HepG2 (cell line): ENCODE measurements around the gene TARDBP. TPM values are rescaled to one million over a fixed set of nuclear protein-coding genes. Genes with fewer than 3 reads are reported as not detected.

ENCODE experiments used
- ATF7 ChIP-seq, 2 experiments: fragments of 450-650 bp in 1 of 2; sonication (generic) in 1 of 2; formaldehyde crosslinking in 1 of 2; IDR thresholded peaks; 2 replicates each; pipeline versions ENCODE4 v1.4.0 to v1.6.1; 2016 to 2020; ENCODE audit warnings: antibody characterized with exemption in 1 of 2, mild to moderate bottlenecking in 1 of 2, missing genetic modification reagents in 1 of 2
- CENPBD1 ChIP-seq: sonication (generic); formaldehyde crosslinking; IDR thresholded peaks from 2 replicates; pipeline ENCODE4 v1.8.0; 2022; ENCODE audit warnings: missing genetic modification reagents, low read depth, mild to moderate bottlenecking, borderline replicate concordance
- HES4 ChIP-seq: sonication (generic); formaldehyde crosslinking; IDR thresholded peaks from 2 replicates; pipeline ENCODE4 v1.9.0; 2021; ENCODE audit warnings: mild to moderate bottlenecking, missing genetic modification reagents, borderline replicate concordance
- JARID2 ChIP-seq: sonication (generic); formaldehyde crosslinking; IDR thresholded peaks from 2 replicates; pipeline ENCODE4 v1.8.1; 2023; ENCODE audit warnings: missing genetic modification reagents, inconsistent platforms; ENCODE audit not compliant: insufficient replicate concordance
- MEF2D ChIP-seq: sonication (generic); formaldehyde crosslinking; IDR thresholded peaks from 2 replicates; pipeline ENCODE4 v1.5.1; 2020; ENCODE audit warnings: mild to moderate bottlenecking, missing genetic modification reagents
- MIER3 ChIP-seq: IDR thresholded peaks from 2 replicates; pipeline ENCODE4 v1.6.1; 2016; ENCODE audit warnings: missing compliant biosample characterization, borderline replicate concordance
- MTERF4 ChIP-seq: sonication (generic); formaldehyde crosslinking; IDR thresholded peaks from 2 replicates; pipeline ENCODE4 v1.8.0; 2023; ENCODE audit warnings: mild to moderate bottlenecking, missing genetic modification reagents
- NONO ChIP-seq, 2 experiments: fragments of 450-650 bp in 1 of 2; sonication (generic) in 1 of 2; formaldehyde crosslinking in 1 of 2; IDR thresholded peaks in 1 of 2; conservative IDR thresholded peaks in 1 of 2; 2 replicates each; pipeline versions ENCODE4 v1.6.1 to v1.8.0; 2017 to 2022; ENCODE audit warnings: mild to moderate bottlenecking in 1 of 2, missing genetic modification reagents in 1 of 2, moderate library complexity in 1 of 2
- NPAS2 ChIP-seq: sonication (generic); formaldehyde crosslinking; IDR thresholded peaks from 2 replicates; pipeline ENCODE4 v1.8.0; 2022; ENCODE audit warnings: mild to moderate bottlenecking, missing genetic modification reagents, borderline replicate concordance
- SIX4 ChIP-seq: sonication (generic); formaldehyde crosslinking; IDR thresholded peaks from 2 replicates; pipeline ENCODE4 v1.4.0; 2020; ENCODE audit warnings: missing genetic modification reagents
- TBX2 ChIP-seq: sonication (generic); formaldehyde crosslinking; IDR thresholded peaks from 2 replicates; pipeline ENCODE4 v1.5.0; 2020; ENCODE audit warnings: missing genetic modification reagents, mild to moderate bottlenecking, borderline replicate concordance
- TRIM24 ChIP-seq: sonication (generic); formaldehyde crosslinking; IDR thresholded peaks from 2 replicates; pipeline ENCODE4 v1.8.0; 2022; ENCODE audit warnings: mild to moderate bottlenecking, missing genetic modification reagents
- ZNF256 ChIP-seq: sonication (generic); formaldehyde crosslinking; conservative IDR thresholded peaks from 2 replicates; pipeline ENCODE4 v1.4.0; 2020; ENCODE audit warnings: missing genetic modification reagents
- ZNF407 ChIP-seq: sonication (generic); formaldehyde crosslinking; IDR thresholded peaks from one replicate; pipeline ENCODE4 v1.5.1; 2020; ENCODE audit warnings: mild to moderate bottlenecking, missing genetic modification reagents; ENCODE audit errors: not compliant biosample characterization
- ZNF562 ChIP-seq: sonication (generic); formaldehyde crosslinking; IDR thresholded peaks from 2 replicates; pipeline ENCODE4 v1.8.0; 2022; ENCODE audit warnings: missing genetic modification reagents, borderline replicate concordance
- ZNF614 ChIP-seq: IDR thresholded peaks from 2 replicates; pipeline ENCODE4 v1.6.1; 2018; ENCODE audit warnings: missing biosample characterization, missing genetic modification reagents, inconsistent platforms, borderline replicate concordance
- ZNF788 ChIP-seq: sonication (generic); formaldehyde crosslinking; IDR thresholded peaks from 2 replicates; pipeline ENCODE4 v1.5.0; 2020; ENCODE audit warnings: mild to moderate bottlenecking, missing genetic modification reagents, borderline replicate concordance
- ZNF883 ChIP-seq: sonication (generic); formaldehyde crosslinking; IDR thresholded peaks from 2 replicates; pipeline ENCODE4 v1.5.1; 2020; ENCODE audit warnings: mild to moderate bottlenecking, missing genetic modification reagents; ENCODE audit errors: not compliant biosample characterization
- ZZZ3 ChIP-seq: sonication (generic); formaldehyde crosslinking; IDR thresholded peaks from 2 replicates; pipeline ENCODE4 v1.4.0; 2020; ENCODE audit warnings: missing genetic modification reagents, mild to moderate bottlenecking, borderline replicate concordance
- polyA plus RNA-seq, 8 experiments: library from polyadenylated mRNA; depleted of rRNA in 3 of 8; stranded (reverse) in 7 of 8; unstranded in 1 of 8; fragments of >200 nt; fragmentation: Illumina TruSeq in 4 of 8; extraction: Trizol in 4 of 8; gene quantifications; 2 replicates each; pipeline versions ENCODE4 v1.2.1 to v1.2.3, GENCODE V29; 2011 to 2016; ENCODE audit warnings: low read depth in 4 of 8, missing spikeins in 1 of 8, mixed read lengths in 1 of 8; ENCODE audit not compliant: insufficient read depth in 1 of 8
- total RNA-seq, 5 experiments: library from RNA; depleted of rRNA; stranded (reverse); fragments of >200 nt; fragmentation: Illumina TruSeq; extraction: Trizol; gene quantifications; 2 replicates each; pipeline ENCODE4 v1.2.3, GENCODE V29; 2016; ENCODE audit warnings: low read depth in 1 of 5

TARDBP gene
- total and polyA plus RNA-seq, 2 of the 13 experiments (the other 11 are each of a cell fraction or from before 2014, with no cell fraction given), result 62.4 to 93.0 TPM

- no peak for TF ChIP-seq ZNF614
- TF ChIP-seq NONO (IDR thresholded peaks at IDR 0.05), result no peak
- no peak for TF ChIP-seq NONO (CRISPR knock-in tag; conservative IDR thresholded peaks at IDR 0.05)
- TF ChIP-seq ZNF883 (CRISPR knock-in tag), result no peak
- TF ChIP-seq MTERF4 (CRISPR knock-in tag), result no peak
- no peak for TF ChIP-seq ZNF562 (CRISPR knock-in tag)
- no peak for TF ChIP-seq HES4 (CRISPR knock-in tag)
- TF ChIP-seq MIER3 (CRISPR knock-in tag), result no peak
- TF ChIP-seq CENPBD1, result no peak
- TF ChIP-seq TRIM24 (CRISPR knock-in tag), result no peak
- TF ChIP-seq ZNF256 (CRISPR knock-in tag), result no peak
- no peak for TF ChIP-seq TBX2 (CRISPR knock-in tag)
- TF ChIP-seq ZNF788 (CRISPR knock-in tag), result no peak
- TF ChIP-seq NPAS2, result 0 out of 2 replicates have a peak, but pooled peaks have one; percentile 19
- TF ChIP-seq MEF2D, result no peak
- no peak for TF ChIP-seq JARID2 (CRISPR knock-in tag)
- no peak for TF ChIP-seq ZZZ3 (CRISPR knock-in tag)
- TF ChIP-seq ZNF407 (CRISPR knock-in tag), result no peak
- no peak for TF ChIP-seq SIX4 (CRISPR knock-in tag)
- TF ChIP-seq ATF7 (IDR thresholded peaks at IDR 0.05), result no peak
- no peak for TF ChIP-seq ATF7 (CRISPR knock-in tag; IDR thresholded peaks at IDR 0.05)
These were observed 46.9 kb downstream of the TARDBP start (continued) for GRCh38 chr1:11059155-11059967.
